ENCODE measurements around the gene GDI1. TPM values are rescaled to one million over a fixed set of nuclear protein-coding genes. Genes with fewer than 3 reads are reported as not detected.
"Not testable (repeated sequence)": the region's sequence is repeated elsewhere in the genome, so short reads cannot be mapped to it uniquely, and the experiment has no call there.

Gene GDI1
- total RNA-seq, 4 donors from 2014 or later = 59.7 to 86.2 (median 78.1) TPM

DNA sequence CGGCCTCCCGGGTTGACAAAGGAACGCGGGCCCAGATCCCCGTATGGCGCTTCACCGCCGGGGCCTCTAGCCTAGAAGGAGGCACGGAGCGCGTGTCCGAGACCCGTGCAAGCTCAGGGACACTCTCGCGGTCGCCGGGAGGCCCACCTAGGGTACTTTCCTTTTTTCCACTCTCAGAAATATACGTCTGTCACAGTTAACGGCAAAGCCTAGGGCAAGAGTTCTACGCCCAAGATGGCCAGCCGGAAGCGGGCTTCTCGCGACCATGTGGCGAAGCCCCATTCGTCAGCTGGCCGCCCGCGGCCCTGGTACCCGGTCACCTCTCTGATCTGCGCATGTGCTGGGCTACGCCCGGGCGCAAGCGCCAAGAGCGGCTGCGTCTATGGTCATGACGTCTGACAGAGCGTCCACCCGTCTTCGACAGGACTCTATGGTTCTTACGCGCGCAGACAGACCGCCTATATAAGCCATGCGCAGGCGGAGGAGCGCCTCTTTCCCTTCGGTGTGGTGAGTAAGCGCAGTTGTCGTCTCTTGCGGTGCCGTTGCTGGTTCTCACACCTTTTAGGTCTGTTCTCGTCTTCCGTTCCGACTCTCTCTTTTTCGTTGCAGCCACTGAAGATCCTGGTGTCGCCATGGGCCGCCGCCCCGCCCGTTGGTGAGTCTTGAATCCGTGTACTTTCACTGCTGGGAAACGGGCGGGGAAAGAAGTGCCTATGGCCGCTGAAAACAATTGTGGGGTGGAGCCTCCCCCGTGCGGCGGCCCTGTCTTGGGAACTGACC is 38.9 kb upstream of the GDI1 start, which contains the start of gene RPL10:
RPL10 (plus strand) TSS at position 490 of the 780 bp plus-strand sequence; CDS start at position 633, 143 bp downstream.
- Histone ChIP-seq H3K9me3 (no peaks in the 10 kb centered on the region), H3K27me3 (no peaks in the 10 kb centered on the region), H3K27ac (peak within 1 kb of the TSS; percentile 94 to 100 (median 97)), H3K4me3 (replicated peaks in 1 of 3) (peak within 1 kb of the TSS; percentile 47 to 58 (median 51)), H3K36me3 (peaks cover 19 to 25% of the 10 kb centered on the region in 2 donors), H3K4me1 (peaks cover 9% of the 10 kb centered on the region in 2 donors)
- TF ChIP-seq, protein P1, sequence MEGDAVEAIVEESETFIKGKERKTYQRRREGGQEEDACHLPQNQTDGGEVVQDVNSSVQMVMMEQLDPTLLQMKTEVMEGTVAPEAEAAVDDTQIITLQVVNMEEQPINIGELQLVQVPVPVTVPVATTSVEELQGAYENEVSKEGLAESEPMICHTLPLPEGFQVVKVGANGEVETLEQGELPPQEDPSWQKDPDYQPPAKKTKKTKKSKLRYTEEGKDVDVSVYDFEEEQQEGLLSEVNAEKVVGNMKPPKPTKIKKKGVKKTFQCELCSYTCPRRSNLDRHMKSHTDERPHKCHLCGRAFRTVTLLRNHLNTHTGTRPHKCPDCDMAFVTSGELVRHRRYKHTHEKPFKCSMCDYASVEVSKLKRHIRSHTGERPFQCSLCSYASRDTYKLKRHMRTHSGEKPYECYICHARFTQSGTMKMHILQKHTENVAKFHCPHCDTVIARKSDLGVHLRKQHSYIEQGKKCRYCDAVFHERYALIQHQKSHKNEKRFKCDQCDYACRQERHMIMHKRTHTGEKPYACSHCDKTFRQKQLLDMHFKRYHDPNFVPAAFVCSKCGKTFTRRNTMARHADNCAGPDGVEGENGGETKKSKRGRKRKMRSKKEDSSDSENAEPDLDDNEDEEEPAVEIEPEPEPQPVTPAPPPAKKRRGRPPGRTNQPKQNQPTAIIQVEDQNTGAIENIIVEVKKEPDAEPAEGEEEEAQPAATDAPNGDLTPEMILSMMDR (IDR thresholded peaks at IDR 0.05) = no peak
- peak; percentile 64 to 93 for TF ChIP-seq POLR2A (IDR thresholded peaks at IDR 0.05)
- 0 to 2% methylated on average over 7 to 26 of the region's 69 CpGs for WGBS, 2 donors
- intact Hi-C loops (cut with DNase I) = no loop called here
- peak; percentile 93 for DNase-seq

DNA sequence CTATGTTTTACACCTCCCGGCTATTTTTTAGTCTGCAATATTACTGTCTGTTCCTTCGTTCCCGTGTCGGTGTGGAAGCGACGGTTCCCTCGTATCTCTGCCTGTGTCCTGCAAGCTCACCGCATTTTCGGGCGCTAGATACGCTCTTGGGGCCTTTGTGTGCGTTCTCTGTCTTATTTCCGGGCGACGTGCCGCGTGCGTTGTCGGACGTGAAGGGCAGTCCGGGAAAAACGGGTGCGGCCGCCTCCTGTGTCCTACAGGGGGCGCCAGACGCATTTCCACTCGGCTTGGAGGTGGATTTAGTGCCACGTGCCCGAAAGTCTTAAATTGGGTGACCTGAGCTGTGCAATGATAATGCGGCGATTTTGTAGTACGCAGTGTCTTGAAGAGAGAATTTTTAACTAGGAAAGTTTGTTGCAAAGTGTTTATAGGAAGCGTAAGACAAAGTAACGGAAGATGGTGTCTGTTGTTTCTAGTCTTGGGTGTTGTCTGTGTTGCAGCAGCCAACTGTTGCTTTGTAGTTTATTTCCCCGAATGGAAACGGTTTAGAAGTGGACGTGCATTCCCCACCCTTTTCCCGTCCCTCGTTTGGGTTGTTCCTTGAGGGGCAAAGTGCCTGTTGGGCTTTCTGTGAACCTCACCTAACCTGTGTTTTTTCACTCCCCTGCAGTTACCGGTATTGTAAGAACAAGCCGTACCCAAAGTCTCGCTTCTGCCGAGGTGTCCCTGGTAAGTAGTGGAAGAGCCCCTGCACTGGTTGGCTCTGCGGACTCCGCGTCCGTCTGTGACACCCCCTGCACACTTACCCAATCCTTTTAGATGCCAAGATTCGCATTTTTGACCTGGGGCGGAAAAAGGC is 38.1 kb upstream of the GDI1 start:
- Histone ChIP-seq H3K36me3 (peaks cover 19 to 25% of the 10 kb centered on the region in 2 donors), H3K4me1 (peaks cover 9% of the 10 kb centered on the region in 2 donors), H3K4me3 (replicated peaks in 1 of 3) (peak overlapping the region; percentile 47 to 58 (median 51)), H3K27ac (peak overlapping the region; percentile 94 to 100 (median 97)), H3K27me3 (no peaks in the 10 kb centered on the region), H3K9me3 (no peaks in the 10 kb centered on the region)
- no peak for TF ChIP-seq POLR2A (IDR thresholded peaks at IDR 0.05)
- TF ChIP-seq, protein P1 (IDR thresholded peaks at IDR 0.05) = peak; percentile 65 to 82 (median 70)
- intact Hi-C loops (cut with DNase I) = no loop called here
- peak; percentile 86 to 91 for DNase-seq
- WGBS, 2 donors = 2 to 3% methylated on average over 17 to 41 of the region's 49 CpGs

DNA sequence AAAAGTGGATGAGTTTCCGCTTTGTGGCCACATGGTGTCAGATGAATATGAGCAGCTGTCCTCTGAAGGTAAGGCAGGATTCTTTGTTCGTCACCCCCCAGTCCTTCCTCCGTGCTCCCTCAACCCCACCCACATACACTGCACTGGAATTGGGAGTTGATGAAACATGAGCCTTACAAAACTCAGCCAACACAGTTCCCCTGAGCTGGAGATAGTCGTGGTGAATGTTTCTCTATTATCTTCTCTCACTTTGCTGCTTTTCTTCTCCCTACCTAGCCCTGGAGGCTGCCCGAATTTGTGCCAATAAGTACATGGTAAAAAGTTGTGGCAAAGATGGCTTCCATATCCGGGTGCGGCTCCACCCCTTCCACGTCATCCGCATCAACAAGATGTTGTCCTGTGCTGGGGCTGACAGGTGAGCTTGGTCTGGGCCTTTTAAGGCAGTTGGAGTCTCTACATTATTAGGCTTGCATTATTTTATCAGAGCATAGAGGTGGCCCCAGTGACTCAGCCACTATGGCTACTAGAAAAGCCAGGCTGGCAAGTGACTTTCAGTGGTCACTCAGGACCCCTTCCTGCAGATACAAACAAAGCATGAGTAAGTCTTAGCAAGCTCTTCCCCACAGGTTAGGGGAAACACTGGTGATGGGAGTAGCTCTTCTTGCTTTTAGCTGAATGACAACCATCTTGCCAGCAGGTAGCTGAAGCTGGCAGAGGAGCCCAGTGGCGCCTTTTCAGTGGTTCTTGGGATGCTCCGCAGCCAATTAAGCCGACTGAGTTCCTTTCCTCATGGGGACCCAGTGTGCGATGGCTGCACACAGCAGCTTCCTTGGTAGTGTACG is 37.2 kb upstream of the GDI1 start:
- peaks cover 9% of the 10 kb centered on the region in 2 donors for H3K4me1 ChIP-seq
- 31 to 53% methylated on average over 9 to 12 of the region's 14 CpGs for WGBS, 2 donors
- intact Hi-C loops (cut with DNase I) = loop anchor here (5.0 kb wide), 1 partner anchor 133 kb away; no protein-coding TSS in a partner anchor
- H3K36me3 ChIP-seq = peaks cover 19 to 25% of the 10 kb centered on the region in 2 donors
- H3K27me3 ChIP-seq = no peaks in the 10 kb centered on the region
- no peak for TF ChIP-seq POLR2A (IDR thresholded peaks at IDR 0.05)
- TF ChIP-seq, protein P1 (IDR thresholded peaks at IDR 0.05) = no peak
- H3K4me3 ChIP-seq (replicated peaks in 1 of 3) = peak overlapping the region in 1 of 3 donors; percentile 51
- no peak for DNase-seq
- H3K27ac ChIP-seq = peak overlapping the region; percentile 32 to 97 (median 94)
- no peaks in the 10 kb centered on the region for H3K9me3 ChIP-seq

GRCh38 chrX:154400369-154400817 is 36.6 kb upstream of the GDI1 start:
- not testable (repeated sequence) for H3K27ac ChIP-seq

More at GRCh38 chrX:154400369-154400817, 36.6 kb upstream of the GDI1 start:
- intact Hi-C loops (cut with DNase I) = loop anchor here (5.0 kb wide), 1 partner anchor 132 kb away; no protein-coding TSS in a partner anchor
- H3K4me1 ChIP-seq; DNase-seq; H3K4me3 ChIP-seq (replicated peaks in 1 of 3); H3K9me3 ChIP-seq; H3K27me3 ChIP-seq: not testable (repeated sequence)
- peaks cover 19 to 25% of the 10 kb centered on the region in 2 donors for H3K36me3 ChIP-seq
- 64% methylated on average over 2 of the region's 6 CpGs; no CpG with 5 or more reads in 1 of the 2 donors for WGBS, 2 donors

All from thyroid gland (tissue), 4 donors.